Ishikawa (cell line): Measurements from ENCODE around the gene ALG2.

Experiments used
- CEBPB ChIP-seq: IDR thresholded peaks from 2 replicates; pipeline ENCODE4 v1.6.1; 2012
- CREB1 ChIP-seq: IDR thresholded peaks from 2 replicates; pipeline ENCODE4 v1.6.1; 2012; ENCODE audit warnings: low read depth
- EGR1 ChIP-seq: IDR thresholded peaks from 2 replicates; pipeline ENCODE4 v1.6.1; 2012
- EP300 ChIP-seq: IDR thresholded peaks from 2 replicates; pipeline ENCODE4 v1.6.1; 2012; ENCODE audit warnings: borderline replicate concordance
- FOXM1 ChIP-seq: IDR thresholded peaks from 2 replicates; pipeline ENCODE4 v1.6.1; 2012; ENCODE audit warnings: low read depth, borderline replicate concordance
- MAX ChIP-seq: IDR thresholded peaks from 2 replicates; pipeline ENCODE4 v1.6.1; 2012
- NFIC ChIP-seq: IDR thresholded peaks from 2 replicates; pipeline ENCODE4 v1.6.1; 2012
- RAD21 ChIP-seq: IDR thresholded peaks from 2 replicates; pipeline ENCODE4 v1.6.1; 2012; ENCODE audit warnings: low read depth
- REST ChIP-seq: IDR thresholded peaks from 2 replicates; pipeline ENCODE4 v1.6.1; 2012; ENCODE audit warnings: low read depth, mild to moderate bottlenecking
- TAF1 ChIP-seq: IDR thresholded peaks from 2 replicates; pipeline ENCODE4 v1.6.1; 2012; ENCODE audit warnings: low read depth, mild to moderate bottlenecking
- TCF12 ChIP-seq: IDR thresholded peaks from 2 replicates; pipeline ENCODE4 v1.6.1; 2012; ENCODE audit warnings: low read depth
- TEAD4 ChIP-seq: IDR thresholded peaks from 2 replicates; pipeline ENCODE4 v1.6.1; 2012
- USF1 ChIP-seq: IDR thresholded peaks from 2 replicates; pipeline ENCODE4 v1.6.1; 2012
- YY1 ChIP-seq: IDR thresholded peaks from 2 replicates; pipeline ENCODE4 v1.6.1; 2012; ENCODE audit warnings: low read depth
- ZBTB7A ChIP-seq: IDR thresholded peaks from 2 replicates; pipeline ENCODE4 v1.6.1; 2012; ENCODE audit warnings: low read depth

The ALG2 gene

GRCh38 chr9:99224445-99224844 lies 2.7 kb upstream of the ALG2 start:
- TF ChIP-seq FOXM1 (no peak), YY1 (no peak), REST (no peak), TAF1 (no peak), TCF12 (no peak), ZBTB7A (no peak), EGR1 (no peak), EP300 (no peak), USF1 (no peak), CREB1 (no peak), TEAD4 (no peak), CEBPB (no peak), NFIC (no peak), MAX (no peak)

GRCh38 chr9:99222416-99223270 lies 901 bp upstream of the ALG2 start:
- TF ChIP-seq RAD21, result no peak
- TF ChIP-seq TAF1, result no peak
- no peak for TF ChIP-seq EGR1
- TF ChIP-seq YY1, result no peak
- TF ChIP-seq USF1, result no peak
- no peak for TF ChIP-seq REST
- TF ChIP-seq TCF12, result no peak
- TF ChIP-seq EP300, result no peak
- no peak for TF ChIP-seq MAX
- TF ChIP-seq CEBPB, result no peak
- TF ChIP-seq TEAD4, result no peak
- TF ChIP-seq ZBTB7A, result no peak
- TF ChIP-seq NFIC, result no peak

- TF ChIP-seq MAX (peak; percentile 47; the same call in 1 of the 2 replicates), RAD21 (no peak)
Observed at GRCh38 chr9:99221266-99221620, 499 bp downstream of the ALG2 start.

GRCh38 chr9:99220011-99220410 lies 1.7 kb downstream of the ALG2 start:
- TF ChIP-seq TEAD4 (no peak), REST (no peak), EP300 (no peak)

- TF ChIP-seq TAF1 (no peak), CEBPB (no peak), USF1 (no peak), EGR1 (no peak), TEAD4 (no peak), FOXM1 (no peak), CREB1 (no peak), EP300 (no peak), ZBTB7A (no peak), REST (no peak), MAX (no peak), YY1 (no peak), NFIC (no peak), RAD21 (no peak), TCF12 (no peak)
Observed at GRCh38 chr9:99216073-99216472, 5.7 kb downstream of the ALG2 start.
